ENCODE results near the gene CREB3L2. TPM values are rescaled to one million over a fixed set of nuclear protein-coding genes. Genes with fewer than 3 reads are reported as not detected.
"Not testable (repeated sequence)": the region's sequence is repeated elsewhere in the genome, so short reads cannot be mapped to it uniquely, and the experiment has no call there.

The CREB3L2 gene, protein sequence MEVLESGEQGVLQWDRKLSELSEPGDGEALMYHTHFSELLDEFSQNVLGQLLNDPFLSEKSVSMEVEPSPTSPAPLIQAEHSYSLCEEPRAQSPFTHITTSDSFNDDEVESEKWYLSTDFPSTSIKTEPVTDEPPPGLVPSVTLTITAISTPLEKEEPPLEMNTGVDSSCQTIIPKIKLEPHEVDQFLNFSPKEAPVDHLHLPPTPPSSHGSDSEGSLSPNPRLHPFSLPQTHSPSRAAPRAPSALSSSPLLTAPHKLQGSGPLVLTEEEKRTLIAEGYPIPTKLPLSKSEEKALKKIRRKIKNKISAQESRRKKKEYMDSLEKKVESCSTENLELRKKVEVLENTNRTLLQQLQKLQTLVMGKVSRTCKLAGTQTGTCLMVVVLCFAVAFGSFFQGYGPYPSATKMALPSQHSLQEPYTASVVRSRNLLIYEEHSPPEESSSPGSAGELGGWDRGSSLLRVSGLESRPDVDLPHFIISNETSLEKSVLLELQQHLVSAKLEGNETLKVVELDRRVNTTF
- total RNA-seq (2014; rRNA removed; shearing (Covaris generic)), result 9.8 and 16.0 TPM in 2 replicates

DNA sequence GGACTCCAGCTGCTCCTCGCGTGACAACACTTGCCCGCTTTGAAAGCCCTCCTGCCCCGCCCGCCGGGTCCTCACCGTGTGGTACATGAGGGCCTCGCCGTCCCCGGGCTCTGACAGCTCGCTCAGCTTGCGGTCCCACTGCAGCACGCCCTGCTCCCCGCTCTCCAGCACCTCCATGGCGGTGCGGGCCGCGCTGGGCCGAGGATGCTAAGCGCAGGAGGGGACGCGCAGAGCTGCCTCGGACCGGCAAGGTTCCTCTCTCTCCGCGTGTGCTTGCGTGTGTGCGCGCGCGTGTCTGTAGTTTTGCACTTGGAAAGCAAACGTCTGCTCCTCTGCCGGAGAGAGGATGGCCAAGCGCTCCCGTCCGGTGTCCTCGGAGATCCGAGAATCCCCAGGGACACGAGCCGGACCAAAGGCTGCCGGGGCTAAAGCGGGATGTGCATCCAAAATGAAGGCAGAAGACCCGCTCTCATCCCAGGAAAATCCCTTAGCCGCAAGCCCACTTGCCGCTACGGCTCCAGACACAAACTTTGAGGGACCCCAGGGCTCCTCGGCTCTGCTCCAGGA is at the start of gene CREB3L2:
Gene CREB3L2, minus strand, starts transcription at position 558 of the 567 bp plus-strand sequence. Its CDS starts 381 bp downstream, at position 177.
- H3K9me3 ChIP-seq (replicated peaks), result no peaks in the 10 kb centered on the region
- no peaks in the 10 kb centered on the region for H3K27me3 ChIP-seq (replicated peaks)
- H3K36me3 ChIP-seq, result peaks cover 22% of the 10 kb centered on the region
- DNase-seq (ENCODE audit: low read depth in 1 of 2, low spot score in 2 of 2), result peak in 1 of 2 experiments; percentile 83
- peak within 1 kb of the TSS; percentile 69 for H3K27ac ChIP-seq
- H3K4me1 ChIP-seq (replicated peaks), result peaks cover 27% of the 10 kb centered on the region
- H3K4me3 ChIP-seq, result peak within 1 kb of the TSS; percentile 66

DNA sequence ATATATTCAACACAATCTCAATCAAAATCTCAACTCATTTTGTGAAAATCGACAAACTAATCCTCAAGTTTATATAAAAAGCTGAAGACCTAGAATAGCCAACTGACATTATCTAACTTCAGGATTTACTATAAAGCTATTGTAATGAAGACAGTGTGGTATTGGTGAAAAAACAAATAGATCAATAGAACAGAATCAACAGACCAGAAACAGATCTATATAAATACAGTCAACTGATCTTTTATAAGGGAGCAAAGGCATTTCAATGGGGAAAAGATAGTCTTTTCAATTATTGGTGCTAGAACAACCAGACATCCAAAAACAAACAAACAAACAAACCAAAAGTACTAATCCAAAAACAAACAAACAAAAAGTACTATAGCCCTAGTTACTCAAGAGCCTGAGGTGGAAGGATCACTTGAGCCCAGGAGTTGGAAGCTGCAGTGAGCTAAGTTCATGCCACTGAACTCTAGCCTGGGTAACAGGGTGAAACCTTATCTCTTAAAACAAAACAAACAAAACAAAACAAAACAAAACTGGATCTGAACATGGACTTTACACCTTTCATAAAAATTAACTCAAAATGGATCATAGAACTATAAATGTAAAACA is 47.7 kb upstream of the CREB3L2 start:
- no peaks in the 10 kb centered on the region for H3K9me3 ChIP-seq (replicated peaks)
- no peak overlapping the region for H3K4me3 ChIP-seq
- no peaks in the 10 kb centered on the region for H3K27me3 ChIP-seq (replicated peaks)
- no peaks in the 10 kb centered on the region for H3K4me1 ChIP-seq (replicated peaks)
- H3K27ac ChIP-seq, result no peak overlapping the region
- H3K36me3 ChIP-seq, result no peaks in the 10 kb centered on the region
- no peak for DNase-seq (ENCODE audit: low read depth in 1 of 2, low spot score in 2 of 2)

DNA sequence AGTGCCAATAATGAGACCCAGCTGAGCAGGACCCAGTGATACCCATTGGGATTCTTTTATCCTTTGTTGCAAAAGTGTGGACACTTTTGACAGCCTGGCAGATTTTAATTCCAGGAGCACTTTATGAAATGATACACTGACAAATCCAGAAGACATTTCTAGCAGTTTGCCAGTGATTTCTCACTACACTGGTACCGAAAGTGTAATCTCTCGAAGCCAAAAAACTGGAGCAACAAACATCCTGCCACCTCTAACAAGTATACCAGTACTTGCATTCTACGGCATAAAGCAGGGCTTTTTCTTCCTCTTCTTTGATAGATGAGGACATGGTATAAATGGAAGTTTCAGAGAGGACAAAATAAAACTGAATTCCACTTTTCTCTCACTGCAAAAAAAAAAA is 46.0 kb upstream of the CREB3L2 start:
- DNase-seq (ENCODE audit: low read depth in 1 of 2, low spot score in 2 of 2), result no peak
- Histone ChIP-seq H3K27me3 (replicated peaks) (no peaks in the 10 kb centered on the region), H3K4me3 (no peak overlapping the region), H3K27ac (no peak overlapping the region), H3K9me3 (replicated peaks) (no peaks in the 10 kb centered on the region), H3K36me3 (no peaks in the 10 kb centered on the region), H3K4me1 (replicated peaks) (no peaks in the 10 kb centered on the region)

DNA sequence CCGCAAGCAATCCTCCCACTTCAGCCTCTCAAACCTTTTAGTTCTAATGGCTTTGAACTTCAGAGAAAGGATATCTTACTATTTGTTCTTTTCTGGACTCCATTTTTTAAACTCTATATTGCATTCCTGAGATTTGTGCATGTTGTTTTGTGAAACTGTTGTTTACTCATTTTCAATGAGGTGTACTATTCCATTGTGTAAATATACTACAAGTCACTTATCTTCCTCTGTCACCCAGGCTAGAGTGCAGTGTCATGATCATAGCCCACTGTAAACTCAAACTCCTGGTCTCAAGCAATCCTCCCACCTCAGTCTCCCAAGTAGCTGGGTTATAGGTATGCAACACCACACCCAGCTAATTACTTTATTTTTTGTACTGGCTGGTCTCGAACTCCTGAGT is 43.0 kb upstream of the CREB3L2 start:
- no peaks in the 10 kb centered on the region for H3K36me3 ChIP-seq
- no peaks in the 10 kb centered on the region for H3K9me3 ChIP-seq (replicated peaks)
- no peak overlapping the region for H3K27ac ChIP-seq
- H3K27me3 ChIP-seq (replicated peaks), result no peaks in the 10 kb centered on the region
- DNase-seq (ENCODE audit: low read depth in 1 of 2, low spot score in 2 of 2), result no peak
- no peak overlapping the region for H3K4me3 ChIP-seq
- no peaks in the 10 kb centered on the region for H3K4me1 ChIP-seq (replicated peaks)

DNA sequence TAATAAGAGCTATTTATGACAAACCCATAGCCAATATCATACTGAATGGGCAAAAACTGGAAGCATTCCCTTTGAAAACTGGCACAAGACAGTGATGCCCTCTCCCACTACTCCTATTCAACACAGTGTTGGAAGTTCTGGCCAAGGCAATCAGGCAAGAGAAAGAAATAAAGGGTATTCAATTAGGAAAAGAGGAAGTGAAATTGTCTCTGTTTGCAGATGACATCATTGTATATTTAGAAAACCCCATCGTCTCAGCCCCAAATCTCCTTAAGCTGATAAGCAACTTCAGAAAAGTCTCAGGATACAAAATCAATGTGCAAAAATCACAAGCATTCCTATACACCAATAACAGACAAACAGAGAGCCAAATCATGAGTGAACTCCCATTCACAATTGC is 38.2 kb upstream of the CREB3L2 start:
- H3K27ac ChIP-seq; DNase-seq (ENCODE audit: low read depth in 1 of 2, low spot score in 2 of 2); H3K4me1 ChIP-seq (replicated peaks); H3K9me3 ChIP-seq (replicated peaks); H3K4me3 ChIP-seq; H3K27me3 ChIP-seq (replicated peaks); H3K36me3 ChIP-seq: not testable (repeated sequence)

DNA sequence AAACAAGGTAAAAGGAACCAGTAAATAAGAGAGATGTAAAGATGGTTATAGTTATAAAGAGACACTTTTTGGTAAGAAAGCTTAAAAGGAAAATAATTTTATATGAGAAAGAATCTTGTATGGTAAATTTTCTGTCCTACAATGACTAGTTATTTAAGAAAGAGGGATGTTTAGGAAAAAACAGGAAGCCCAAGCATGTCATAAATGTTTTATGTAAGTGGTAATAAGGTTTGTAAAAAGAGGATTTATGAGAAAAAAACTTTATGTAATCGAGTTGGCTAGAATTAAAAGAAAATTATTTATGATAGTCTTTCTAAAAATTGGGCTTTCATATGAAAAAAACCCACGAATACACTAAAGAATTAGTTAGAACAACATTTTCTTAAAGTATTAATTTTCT is 34.2 kb upstream of the CREB3L2 start:
- no peaks in the 10 kb centered on the region for H3K4me1 ChIP-seq (replicated peaks)
- DNase-seq (ENCODE audit: low read depth in 1 of 2, low spot score in 2 of 2), result no peak
- H3K36me3 ChIP-seq, result no peaks in the 10 kb centered on the region
- H3K4me3 ChIP-seq, result no peak overlapping the region
- no peak overlapping the region for H3K27ac ChIP-seq
- H3K27me3 ChIP-seq (replicated peaks), result no peaks in the 10 kb centered on the region
- H3K9me3 ChIP-seq (replicated peaks), result no peaks in the 10 kb centered on the region

DNA sequence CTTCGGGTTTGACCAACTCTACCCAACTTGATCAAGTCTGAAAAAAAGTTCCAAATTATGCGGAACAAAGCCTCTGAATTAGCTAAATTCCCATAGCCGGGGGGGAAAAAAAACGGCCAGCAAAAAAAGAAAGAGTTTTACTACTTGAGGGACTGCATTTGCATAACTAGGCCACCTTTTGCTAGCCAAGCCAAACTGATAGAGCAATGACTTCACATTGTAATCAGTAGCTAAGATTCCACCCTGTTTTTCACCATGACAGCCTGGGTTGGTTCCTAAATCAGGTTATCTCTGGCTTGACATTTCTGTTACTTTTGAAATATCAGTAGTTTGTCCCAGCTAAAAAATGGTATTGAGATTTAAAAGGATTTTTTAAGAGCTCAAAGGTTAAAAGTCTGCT is 31.4 kb upstream of the CREB3L2 start:
- Histone ChIP-seq H3K27ac (no peak overlapping the region), H3K27me3 (replicated peaks) (no peaks in the 10 kb centered on the region), H3K4me1 (replicated peaks) (no peaks in the 10 kb centered on the region), H3K36me3 (no peaks in the 10 kb centered on the region), H3K9me3 (replicated peaks) (no peaks in the 10 kb centered on the region), H3K4me3 (no peak overlapping the region)
- DNase-seq (ENCODE audit: low read depth in 1 of 2, low spot score in 2 of 2), result no peak

DNA sequence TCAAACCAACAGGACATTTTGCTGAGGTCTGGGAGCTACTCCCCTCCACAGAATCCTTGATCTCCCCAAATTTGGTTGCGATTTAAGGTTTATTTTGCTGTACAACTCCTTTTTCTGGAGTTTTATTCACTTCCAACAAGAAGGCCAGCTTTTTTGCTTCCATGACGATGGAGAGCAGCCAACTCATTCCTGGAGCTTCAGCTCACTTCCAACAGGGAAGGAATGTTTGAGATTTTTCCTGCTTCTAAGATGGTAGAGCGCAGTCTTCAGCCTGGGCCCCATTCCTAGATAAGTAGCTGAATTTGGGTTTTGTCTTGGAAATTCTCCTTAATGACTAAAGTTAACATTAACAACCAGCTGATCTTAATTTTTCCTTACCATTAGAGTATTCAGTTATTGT is 30.9 kb upstream of the CREB3L2 start:
- Histone ChIP-seq H3K9me3 (replicated peaks) (no peaks in the 10 kb centered on the region), H3K36me3 (no peaks in the 10 kb centered on the region), H3K27ac (no peak overlapping the region), H3K4me3 (no peak overlapping the region), H3K4me1 (replicated peaks) (no peaks in the 10 kb centered on the region), H3K27me3 (replicated peaks) (no peaks in the 10 kb centered on the region)
- DNase-seq (ENCODE audit: low read depth in 1 of 2, low spot score in 2 of 2), result no peak

DNA sequence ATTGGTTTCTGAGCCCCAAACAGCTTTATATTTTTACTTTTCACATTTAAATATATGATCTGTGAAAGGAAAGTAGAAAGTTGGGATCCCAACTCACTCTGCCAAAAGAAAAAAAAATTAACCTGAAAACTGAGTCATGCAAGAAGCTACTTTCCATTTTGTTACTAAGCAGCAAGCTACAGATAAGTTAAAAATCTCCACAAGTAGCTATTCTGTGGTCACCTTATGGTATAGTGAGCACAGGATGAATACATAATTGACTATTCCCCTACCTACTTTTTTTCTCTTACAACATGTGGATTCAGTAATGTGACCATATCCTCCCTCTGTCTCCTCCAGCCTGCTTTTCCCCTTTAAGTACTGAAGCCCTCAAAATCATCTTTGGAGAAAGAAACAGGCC is 30.3 kb upstream of the CREB3L2 start:
- Histone ChIP-seq H3K4me3 (no peak overlapping the region), H3K36me3 (no peaks in the 10 kb centered on the region), H3K9me3 (replicated peaks) (no peaks in the 10 kb centered on the region), H3K27ac (no peak overlapping the region), H3K4me1 (replicated peaks) (no peaks in the 10 kb centered on the region), H3K27me3 (replicated peaks) (no peaks in the 10 kb centered on the region)
- DNase-seq (ENCODE audit: low read depth in 1 of 2, low spot score in 2 of 2), result no peak

DNA sequence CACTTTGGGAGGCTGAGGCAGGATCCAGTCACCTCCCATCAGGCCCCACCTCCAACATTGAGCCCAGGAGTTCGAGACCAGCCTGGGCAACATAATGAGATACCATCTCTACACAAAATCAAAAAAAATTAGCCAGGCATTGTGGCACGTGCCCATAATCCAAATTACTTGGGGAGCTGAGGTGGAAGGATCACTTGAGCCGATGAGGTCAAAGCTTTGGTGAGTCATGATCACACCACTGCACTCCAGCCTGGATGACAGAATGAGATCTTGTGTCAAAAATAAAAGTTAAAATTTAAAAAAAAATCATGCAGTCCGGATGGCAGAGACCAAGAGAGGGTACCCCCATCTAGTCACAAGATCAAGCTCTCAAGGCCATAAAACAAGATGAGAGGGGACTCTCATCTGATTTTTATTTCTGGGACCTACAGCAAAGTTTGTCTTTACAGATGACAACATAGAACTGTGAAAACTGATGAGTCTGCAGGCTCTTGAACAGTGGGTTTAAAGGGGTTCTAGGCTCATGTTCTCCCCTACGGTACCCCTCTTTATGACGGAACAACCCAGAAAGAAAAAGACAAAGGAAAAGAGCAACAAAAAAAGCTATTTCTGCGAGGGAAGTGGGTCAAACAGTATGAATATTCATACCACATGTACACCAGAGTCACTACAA is 28.9 kb upstream of the CREB3L2 start:
- Histone ChIP-seq H3K9me3 (replicated peaks) (no peaks in the 10 kb centered on the region), H3K4me3 (no peak overlapping the region), H3K36me3 (no peaks in the 10 kb centered on the region), H3K27me3 (replicated peaks) (no peaks in the 10 kb centered on the region), H3K4me1 (replicated peaks) (no peaks in the 10 kb centered on the region), H3K27ac (no peak overlapping the region)
- DNase-seq (ENCODE audit: low read depth in 1 of 2, low spot score in 2 of 2), result no peak

DNA sequence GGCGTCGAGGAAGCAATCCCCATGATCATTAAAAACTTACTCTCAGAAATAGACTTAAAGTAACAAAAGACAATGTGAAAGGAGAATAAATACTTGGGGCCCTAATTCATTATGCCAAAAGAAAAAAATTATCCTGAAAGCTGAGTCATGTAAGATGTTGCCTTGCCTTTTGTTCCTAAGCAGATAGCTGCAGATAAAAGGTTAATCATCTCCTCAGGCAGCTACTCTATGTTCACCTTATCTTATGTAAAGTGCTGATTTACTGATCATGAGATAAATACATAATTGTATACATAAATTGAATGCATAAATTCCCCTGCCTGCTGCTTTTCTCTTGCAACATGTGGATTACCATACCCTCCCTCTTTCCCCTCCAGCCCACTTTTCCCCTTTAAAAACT is 28.1 kb upstream of the CREB3L2 start:
- Histone ChIP-seq H3K4me1 (replicated peaks) (no peaks in the 10 kb centered on the region), H3K4me3 (no peak overlapping the region), H3K27ac (no peak overlapping the region), H3K36me3 (no peaks in the 10 kb centered on the region), H3K9me3 (replicated peaks) (no peaks in the 10 kb centered on the region), H3K27me3 (replicated peaks) (no peaks in the 10 kb centered on the region)
- DNase-seq (ENCODE audit: low read depth in 1 of 2, low spot score in 2 of 2), result no peak

DNA sequence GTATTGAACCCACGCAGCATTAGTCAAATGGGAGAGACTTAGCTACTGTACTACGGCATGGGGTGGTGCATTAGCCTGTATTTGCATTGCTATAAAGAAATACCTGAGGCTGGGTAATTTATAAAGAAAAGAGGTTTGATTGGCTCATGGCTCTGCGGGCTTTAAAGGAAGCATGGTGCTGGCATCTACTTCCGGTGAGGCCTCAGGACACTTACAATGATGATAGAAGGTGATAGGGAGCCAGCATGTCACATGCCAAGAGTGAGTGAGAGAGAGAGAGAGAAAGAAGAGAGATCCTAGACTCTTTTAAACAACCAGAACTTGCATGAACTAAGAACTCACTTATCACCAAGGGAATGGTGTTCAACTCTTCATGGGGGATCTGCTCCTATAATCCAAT is 27.2 kb upstream of the CREB3L2 start:
- no peak overlapping the region for H3K27ac ChIP-seq
- no peaks in the 10 kb centered on the region for H3K4me1 ChIP-seq (replicated peaks)
- H3K4me3 ChIP-seq, result no peak overlapping the region
- H3K27me3 ChIP-seq (replicated peaks), result no peaks in the 10 kb centered on the region
- no peaks in the 10 kb centered on the region for H3K36me3 ChIP-seq
- no peaks in the 10 kb centered on the region for H3K9me3 ChIP-seq (replicated peaks)
- DNase-seq (ENCODE audit: low read depth in 1 of 2, low spot score in 2 of 2), result no peak

DNA sequence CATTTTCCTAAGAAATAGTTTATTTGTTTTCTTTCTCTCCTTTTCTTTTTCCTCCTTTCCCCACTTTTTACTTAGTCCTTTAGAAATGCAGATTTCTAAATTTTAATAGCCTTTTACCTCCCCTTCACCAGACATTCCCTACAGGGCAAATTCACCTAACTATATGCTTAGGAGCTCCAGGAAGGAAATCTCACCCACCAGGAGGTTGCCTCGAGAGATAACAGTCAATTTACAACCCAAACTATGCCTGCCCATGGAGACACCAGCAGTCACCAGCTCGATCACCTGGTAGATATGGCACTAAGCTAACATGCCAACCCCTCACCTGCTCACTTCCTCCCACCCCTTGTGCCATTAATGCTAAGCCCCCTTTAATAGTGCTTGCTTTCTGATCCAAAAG is 25.2 kb upstream of the CREB3L2 start:
- H3K4me1 ChIP-seq (replicated peaks), result no peaks in the 10 kb centered on the region
- no peak for DNase-seq (ENCODE audit: low read depth in 1 of 2, low spot score in 2 of 2)
- no peaks in the 10 kb centered on the region for H3K36me3 ChIP-seq
- H3K27ac ChIP-seq, result no peak overlapping the region
- H3K27me3 ChIP-seq (replicated peaks), result no peaks in the 10 kb centered on the region
- H3K9me3 ChIP-seq (replicated peaks), result no peaks in the 10 kb centered on the region
- H3K4me3 ChIP-seq, result no peak overlapping the region
